ENCODE results near the gene BTC. TPM values are rescaled to one million over a fixed set of nuclear protein-coding genes. Genes with fewer than 3 reads are reported as not detected.

BTC gene, protein sequence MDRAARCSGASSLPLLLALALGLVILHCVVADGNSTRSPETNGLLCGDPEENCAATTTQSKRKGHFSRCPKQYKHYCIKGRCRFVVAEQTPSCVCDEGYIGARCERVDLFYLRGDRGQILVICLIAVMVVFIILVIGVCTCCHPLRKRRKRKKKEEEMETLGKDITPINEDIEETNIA
- not detected for total RNA-seq
- polyA plus RNA-seq: not detected

DNA sequence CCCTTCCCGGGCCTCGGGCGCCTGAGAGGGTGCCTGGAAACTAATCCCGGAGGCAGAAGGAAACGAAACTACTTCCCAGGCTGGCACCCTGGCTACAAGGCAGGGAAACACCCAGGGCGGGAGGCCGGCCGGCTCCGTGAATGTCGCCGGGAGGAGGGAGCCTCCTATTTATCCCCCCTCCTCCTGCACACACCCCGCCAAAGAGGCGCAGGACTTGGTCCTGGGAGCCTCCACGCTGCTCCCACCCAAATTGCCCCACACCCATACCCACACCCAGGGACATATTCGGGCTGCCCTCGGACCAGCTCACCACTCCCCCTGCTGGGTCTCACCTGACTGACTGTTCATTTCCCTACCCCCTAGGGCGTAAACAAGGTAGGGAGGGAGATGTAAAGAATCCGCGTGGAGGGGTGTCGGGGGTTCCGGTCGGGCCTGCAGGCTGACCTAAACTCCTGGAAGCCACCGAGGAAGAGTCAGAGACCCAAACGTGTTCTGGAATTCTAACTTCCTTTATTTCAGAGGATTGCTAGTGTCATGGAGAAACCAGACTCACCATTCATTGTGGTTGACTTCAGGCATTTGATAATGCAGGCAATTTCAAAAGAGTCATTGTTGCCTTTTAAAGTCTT, at the start of gene BTC:
TSS of gene BTC (minus strand) at position 142 of the 629 bp plus-strand sequence. CDS start 198 bp downstream, outside the sequence.
- H3K4me1 ChIP-seq (ENCODE audit: control insufficient read depth, insufficient read depth, low read length, poor library complexity, severe bottlenecking): no peaks in the 10 kb centered on the region
- peaks cover 5% of the 10 kb centered on the region for H3K27me3 ChIP-seq (ENCODE audit: control insufficient read depth, insufficient read depth, low read length)
- H3K27ac Mint-ChIP-seq: peak within 1 kb of the TSS in 1 of 3 donors; percentile 38
- no peak within 1 kb of the TSS for H3K4me3 Mint-ChIP-seq
- H3K36me3 Mint-ChIP-seq: no peaks in the 10 kb centered on the region
- ATAC-seq (ENCODE audit: low read depth in 2 of 2) (no peak), DNase-seq (no peak)
- no peak within 1 kb of the TSS for H3K27ac ChIP-seq (ENCODE audit: insufficient read depth, low read length, poor library complexity, severe bottlenecking)
- H3K36me3 ChIP-seq (ENCODE audit: control insufficient read depth, insufficient read depth, low read length): no peaks in the 10 kb centered on the region
- H3K9me3 ChIP-seq (ENCODE audit: control insufficient read depth in 2 of 2, low read length in 2 of 2): no peaks in the 10 kb centered on the region
- no peak within 1 kb of the TSS for H3K4me3 ChIP-seq (ENCODE audit: low read depth, low read length)
- H3K4me1 Mint-ChIP-seq: no peaks in the 10 kb centered on the region
- peaks cover 0 to 6% (median 0%) of the 10 kb centered on the region in 7 donors for H3K9me3 Mint-ChIP-seq
- peaks cover 37% of the 10 kb centered on the region for H3K27me3 Mint-ChIP-seq

- Mint-ChIP-seq H3K9me3 (peaks cover 0 to 13% (median 4%) of the 10 kb centered on the region in 7 donors), H3K4me3 (no peak overlapping the region), H3K27ac (no peak overlapping the region), H3K4me1 (no peaks in the 10 kb centered on the region), H3K27me3 (no peaks in the 10 kb centered on the region), H3K36me3 (no peaks in the 10 kb centered on the region)
- H3K4me3 ChIP-seq (ENCODE audit: low read depth, low read length): no peak overlapping the region
- no peak for DNase-seq
- no peak overlapping the region for H3K27ac ChIP-seq (ENCODE audit: insufficient read depth, low read length, poor library complexity, severe bottlenecking)
- no peaks in the 10 kb centered on the region for H3K36me3 ChIP-seq (ENCODE audit: control insufficient read depth, insufficient read depth, low read length)
- H3K27me3 ChIP-seq (ENCODE audit: control insufficient read depth, insufficient read depth, low read length): no peaks in the 10 kb centered on the region
- no peaks in the 10 kb centered on the region for H3K4me1 ChIP-seq (ENCODE audit: control insufficient read depth, insufficient read depth, low read length, poor library complexity, severe bottlenecking)
- no peaks in the 10 kb centered on the region for H3K9me3 ChIP-seq (ENCODE audit: control insufficient read depth in 2 of 2, low read length in 2 of 2)
- ATAC-seq (ENCODE audit: low read depth in 2 of 2): no peak
Measured at GRCh38 chr4:74840936-74841509, 46.7 kb upstream of the BTC start.

DNA sequence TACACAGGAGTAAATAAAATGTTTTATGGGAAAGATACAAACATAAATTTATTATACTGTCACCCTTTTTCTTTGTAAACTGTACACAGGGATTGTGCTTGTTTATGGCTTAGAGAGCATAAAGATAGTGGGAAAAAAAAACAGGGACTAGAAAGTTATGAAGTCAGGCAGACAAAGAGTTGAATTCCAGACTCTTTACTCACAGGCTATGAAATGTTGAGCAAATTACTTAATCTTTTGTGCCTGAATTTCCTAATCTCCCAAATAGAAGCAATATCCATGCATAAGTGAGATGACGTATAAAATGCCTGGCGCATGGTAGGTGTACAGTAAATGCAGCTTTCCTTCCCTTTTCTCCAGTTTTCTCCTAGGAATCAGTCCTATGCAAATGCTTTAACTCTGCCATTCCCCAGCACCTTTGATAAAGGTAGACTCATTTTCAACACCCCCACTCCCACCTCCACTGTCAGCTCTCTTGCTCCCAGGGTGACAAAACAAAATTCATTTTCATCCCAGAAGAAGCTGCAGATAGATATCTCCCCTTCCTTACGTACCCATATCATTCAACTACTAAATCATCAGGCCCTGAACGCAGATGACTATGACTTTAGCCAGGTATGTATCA, 44.5 kb upstream of the BTC start:
- ATAC-seq (ENCODE audit: low read depth in 2 of 2) (no peak), DNase-seq (no peak)
- no peak overlapping the region for H3K27ac ChIP-seq (ENCODE audit: insufficient read depth, low read length, poor library complexity, severe bottlenecking)
- peaks cover 0 to 9% (median 4%) of the 10 kb centered on the region in 7 donors for H3K9me3 Mint-ChIP-seq
- no peaks in the 10 kb centered on the region for H3K4me1 ChIP-seq (ENCODE audit: control insufficient read depth, insufficient read depth, low read length, poor library complexity, severe bottlenecking)
- no peaks in the 10 kb centered on the region for H3K36me3 Mint-ChIP-seq
- H3K4me3 ChIP-seq (ENCODE audit: low read depth, low read length): no peak overlapping the region
- no peaks in the 10 kb centered on the region for H3K4me1 Mint-ChIP-seq
- no peaks in the 10 kb centered on the region for H3K36me3 ChIP-seq (ENCODE audit: control insufficient read depth, insufficient read depth, low read length)
- no peaks in the 10 kb centered on the region for H3K27me3 Mint-ChIP-seq
- H3K4me3 Mint-ChIP-seq: no peak overlapping the region
- no peaks in the 10 kb centered on the region for H3K27me3 ChIP-seq (ENCODE audit: control insufficient read depth, insufficient read depth, low read length)
- H3K9me3 ChIP-seq (ENCODE audit: control insufficient read depth in 2 of 2, low read length in 2 of 2): no peaks in the 10 kb centered on the region
- H3K27ac Mint-ChIP-seq: no peak overlapping the region

DNA sequence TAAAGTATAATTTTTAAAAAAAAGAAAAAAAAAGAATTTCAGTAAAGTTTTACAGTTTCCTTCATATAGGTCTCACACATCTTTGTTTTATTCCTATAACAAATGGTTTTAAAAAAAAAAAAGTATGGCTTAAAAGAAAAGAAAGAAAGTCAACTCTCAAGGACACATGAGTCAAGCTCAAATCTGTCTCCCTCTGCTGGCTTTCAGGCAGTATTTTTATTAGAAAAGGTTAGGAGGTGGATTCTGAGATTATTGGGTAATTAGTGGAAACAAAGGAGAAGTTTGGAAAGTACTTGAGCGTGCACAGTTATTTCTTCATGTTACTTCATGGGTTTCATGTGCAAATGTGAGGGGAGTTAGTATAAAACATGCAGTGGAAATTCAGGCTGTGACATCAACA, 36.6 kb upstream of the BTC start:
- Mint-ChIP-seq H3K4me3 (no peak overlapping the region), H3K36me3 (no peaks in the 10 kb centered on the region), H3K27me3 (no peaks in the 10 kb centered on the region), H3K9me3 (peaks cover 0 to 20% (median 8%) of the 10 kb centered on the region in 7 donors), H3K4me1 (no peaks in the 10 kb centered on the region), H3K27ac (no peak overlapping the region)
- Histone ChIP-seq H3K4me1 (ENCODE audit: control insufficient read depth, insufficient read depth, low read length, poor library complexity, severe bottlenecking) (no peaks in the 10 kb centered on the region), H3K27ac (ENCODE audit: insufficient read depth, low read length, poor library complexity, severe bottlenecking) (no peak overlapping the region), H3K4me3 (ENCODE audit: low read depth, low read length) (no peak overlapping the region), H3K9me3 (ENCODE audit: control insufficient read depth in 2 of 2, low read length in 2 of 2) (no peaks in the 10 kb centered on the region), H3K27me3 (ENCODE audit: control insufficient read depth, insufficient read depth, low read length) (no peaks in the 10 kb centered on the region), H3K36me3 (ENCODE audit: control insufficient read depth, insufficient read depth, low read length) (no peaks in the 10 kb centered on the region)
- DNase-seq (no peak), ATAC-seq (ENCODE audit: low read depth in 2 of 2) (no peak)

DNA sequence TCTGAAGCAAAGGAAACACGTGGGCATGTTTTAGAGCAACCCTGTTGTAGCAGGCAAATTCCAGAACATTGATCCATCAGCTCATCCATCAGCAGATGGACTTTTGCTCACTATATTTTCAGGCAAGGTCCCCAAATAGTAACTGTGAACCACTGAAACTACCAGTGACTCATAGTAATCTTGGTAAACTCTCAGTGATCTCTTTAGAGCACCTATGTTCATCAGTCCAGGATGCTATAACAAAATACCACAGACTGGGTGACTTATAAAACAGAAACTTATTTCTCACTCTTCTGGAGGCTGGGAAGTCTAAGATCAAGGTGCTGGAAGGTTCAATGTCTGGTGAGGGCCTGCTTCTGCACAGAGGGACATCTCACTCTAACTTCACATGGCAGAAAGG, 28.9 kb upstream of the BTC start:
- no peak overlapping the region for H3K27ac ChIP-seq (ENCODE audit: insufficient read depth, low read length, poor library complexity, severe bottlenecking)
- Mint-ChIP-seq H3K36me3 (no peaks in the 10 kb centered on the region), H3K27ac (no peak overlapping the region), H3K4me1 (no peaks in the 10 kb centered on the region), H3K9me3 (peaks cover 0 to 14% (median 0%) of the 10 kb centered on the region in 7 donors), H3K4me3 (no peak overlapping the region), H3K27me3 (no peaks in the 10 kb centered on the region)
- H3K27me3 ChIP-seq (ENCODE audit: control insufficient read depth, insufficient read depth, low read length): no peaks in the 10 kb centered on the region
- H3K9me3 ChIP-seq (ENCODE audit: control insufficient read depth in 2 of 2, low read length in 2 of 2): no peaks in the 10 kb centered on the region
- no peak overlapping the region for H3K4me3 ChIP-seq (ENCODE audit: low read depth, low read length)
- no peaks in the 10 kb centered on the region for H3K4me1 ChIP-seq (ENCODE audit: control insufficient read depth, insufficient read depth, low read length, poor library complexity, severe bottlenecking)
- H3K36me3 ChIP-seq (ENCODE audit: control insufficient read depth, insufficient read depth, low read length): no peaks in the 10 kb centered on the region
- DNase-seq (no peak), ATAC-seq (ENCODE audit: low read depth in 2 of 2) (no peak)

- DNase-seq: no peak
- H3K27me3 ChIP-seq (ENCODE audit: control insufficient read depth, insufficient read depth, low read length): no peaks in the 10 kb centered on the region
- ATAC-seq (ENCODE audit: low read depth in 2 of 2): no peak
- no peaks in the 10 kb centered on the region for H3K36me3 ChIP-seq (ENCODE audit: control insufficient read depth, insufficient read depth, low read length)
- no peaks in the 10 kb centered on the region for H3K4me1 Mint-ChIP-seq
- no peaks in the 10 kb centered on the region for H3K9me3 ChIP-seq (ENCODE audit: control insufficient read depth in 2 of 2, low read length in 2 of 2)
- H3K27ac Mint-ChIP-seq: no peak overlapping the region
- H3K36me3 Mint-ChIP-seq: no peaks in the 10 kb centered on the region
- no peaks in the 10 kb centered on the region for H3K4me1 ChIP-seq (ENCODE audit: control insufficient read depth, insufficient read depth, low read length, poor library complexity, severe bottlenecking)
- H3K4me3 ChIP-seq (ENCODE audit: low read depth, low read length): no peak overlapping the region
- no peak overlapping the region for H3K4me3 Mint-ChIP-seq
- peaks cover 0 to 8% (median 0%) of the 10 kb centered on the region in 7 donors for H3K9me3 Mint-ChIP-seq
- no peaks in the 10 kb centered on the region for H3K27me3 Mint-ChIP-seq
- H3K27ac ChIP-seq (ENCODE audit: insufficient read depth, low read length, poor library complexity, severe bottlenecking): no peak overlapping the region
Measured at GRCh38 chr4:74822603-74823002, 28.3 kb upstream of the BTC start.

DNA sequence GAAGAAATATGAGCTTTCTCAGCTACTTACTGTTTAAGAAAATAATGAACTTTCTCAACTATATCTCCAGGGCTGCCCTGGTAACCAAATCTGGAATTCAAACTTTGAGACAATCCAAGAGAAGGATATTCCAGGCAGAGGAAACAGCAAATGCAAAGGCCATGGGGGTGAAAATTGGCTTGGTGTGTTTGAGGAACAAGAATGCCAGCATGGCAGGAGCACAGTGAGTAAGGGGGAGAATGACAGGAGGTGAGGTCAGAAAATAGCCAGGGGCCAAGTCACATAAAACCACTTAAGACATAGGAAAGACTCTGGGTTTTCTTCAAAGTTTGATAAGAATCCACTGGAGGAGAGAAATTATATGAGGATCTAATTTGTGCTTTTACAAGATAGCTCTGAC, 27.2 kb upstream of the BTC start:
- H3K27ac ChIP-seq (ENCODE audit: insufficient read depth, low read length, poor library complexity, severe bottlenecking): no peak overlapping the region
- no peak overlapping the region for H3K4me3 Mint-ChIP-seq
- no peak for DNase-seq
- H3K4me1 Mint-ChIP-seq: no peaks in the 10 kb centered on the region
- no peak overlapping the region for H3K27ac Mint-ChIP-seq
- no peaks in the 10 kb centered on the region for H3K36me3 Mint-ChIP-seq
- H3K27me3 Mint-ChIP-seq: no peaks in the 10 kb centered on the region
- no peak overlapping the region for H3K4me3 ChIP-seq (ENCODE audit: low read depth, low read length)
- H3K27me3 ChIP-seq (ENCODE audit: control insufficient read depth, insufficient read depth, low read length): no peaks in the 10 kb centered on the region
- peaks cover 0 to 3% (median 0%) of the 10 kb centered on the region in 7 donors for H3K9me3 Mint-ChIP-seq
- no peaks in the 10 kb centered on the region for H3K9me3 ChIP-seq (ENCODE audit: control insufficient read depth in 2 of 2, low read length in 2 of 2)
- H3K4me1 ChIP-seq (ENCODE audit: control insufficient read depth, insufficient read depth, low read length, poor library complexity, severe bottlenecking): no peaks in the 10 kb centered on the region
- ATAC-seq (ENCODE audit: low read depth in 2 of 2): no peak
- H3K36me3 ChIP-seq (ENCODE audit: control insufficient read depth, insufficient read depth, low read length): no peaks in the 10 kb centered on the region
